ENCODE results near the gene ROBO2. TPM values are rescaled to one million over a fixed set of nuclear protein-coding genes. Genes with fewer than 3 reads are reported as not detected.

ROBO2 gene
- total RNA-seq, 2 donors from 2014 or later: not detected

GRCh38 chr3:77325702-77326101 is 285.8 kb downstream of the ROBO2 start:
- DNase-seq (no peak), ATAC-seq (no peak)
- Mint-ChIP-seq H3K36me3 (ENCODE audit: low read depth) (no peaks in the 10 kb centered on the region), H3K27ac (no peak overlapping the region), H3K4me3 (no peak overlapping the region), H3K4me1 (no peaks in the 10 kb centered on the region), H3K27me3 (no peaks in the 10 kb centered on the region)
- no peaks in the 10 kb centered on the region for H3K9me3 ChIP-seq (ENCODE audit: control insufficient read depth, low read length, poor library complexity, severe bottlenecking)

- Mint-ChIP-seq H3K27ac (no peak overlapping the region), H3K4me3 (no peak overlapping the region), H3K36me3 (ENCODE audit: low read depth) (no peaks in the 10 kb centered on the region), H3K4me1 (no peaks in the 10 kb centered on the region), H3K27me3 (no peaks in the 10 kb centered on the region)
- no peaks in the 10 kb centered on the region for H3K9me3 ChIP-seq (ENCODE audit: control insufficient read depth, low read length, poor library complexity, severe bottlenecking)
- ATAC-seq: no peak
- DNase-seq: no peak
Observed at GRCh38 chr3:77326586-77326985, 286.7 kb downstream of the ROBO2 start.

- ATAC-seq (no peak), DNase-seq (no peak)
- H3K27ac Mint-ChIP-seq: no peak overlapping the region
- H3K4me1 Mint-ChIP-seq: no peaks in the 10 kb centered on the region
- no peaks in the 10 kb centered on the region for H3K27me3 Mint-ChIP-seq
- H3K36me3 Mint-ChIP-seq (ENCODE audit: low read depth): no peaks in the 10 kb centered on the region
- no peak overlapping the region for H3K4me3 Mint-ChIP-seq
- no peaks in the 10 kb centered on the region for H3K9me3 ChIP-seq (ENCODE audit: control insufficient read depth, low read length, poor library complexity, severe bottlenecking)
Observed at GRCh38 chr3:77328690-77329089, 288.8 kb downstream of the ROBO2 start.

- Mint-ChIP-seq H3K4me3 (no peak overlapping the region), H3K4me1 (no peaks in the 10 kb centered on the region)
Observed at GRCh38 chr3:77329116-77329515, 289.2 kb downstream of the ROBO2 start.

GRCh38 chr3:77338195-77338594 is 298.3 kb downstream of the ROBO2 start:
- no peak overlapping the region for H3K4me3 Mint-ChIP-seq
- ATAC-seq: no peak

More at GRCh38 chr3:77329116-77329515, 289.2 kb downstream of the ROBO2 start:
- ATAC-seq (no peak), DNase-seq (no peak)
- Mint-ChIP-seq H3K36me3 (ENCODE audit: low read depth) (no peaks in the 10 kb centered on the region), H3K27ac (no peak overlapping the region), H3K27me3 (no peaks in the 10 kb centered on the region)
- H3K9me3 ChIP-seq (ENCODE audit: control insufficient read depth, low read length, poor library complexity, severe bottlenecking): no peaks in the 10 kb centered on the region

DNA sequence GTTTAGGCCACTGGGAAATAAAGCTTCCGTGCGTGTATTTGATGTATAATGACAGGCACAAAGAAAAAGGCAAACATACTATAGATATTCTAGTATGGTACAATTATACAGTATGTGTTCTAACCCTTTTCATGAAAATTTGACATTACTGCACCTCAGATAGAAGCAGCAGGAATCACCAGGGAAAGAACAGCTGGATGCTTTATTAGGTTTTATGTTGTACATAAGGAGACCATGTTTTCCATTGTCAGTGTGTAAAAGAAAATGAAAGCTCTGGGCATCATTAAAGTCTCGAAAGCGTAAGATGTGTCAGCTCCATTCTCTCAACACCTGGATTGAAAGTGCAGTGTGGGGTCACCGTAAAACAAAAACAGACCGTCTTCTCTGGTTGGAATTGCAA is 302.1 kb downstream of the ROBO2 start:
- Mint-ChIP-seq H3K27ac (no peak overlapping the region), H3K4me3 (no peak overlapping the region), H3K4me1 (no peaks in the 10 kb centered on the region), H3K27me3 (no peaks in the 10 kb centered on the region), H3K36me3 (ENCODE audit: low read depth) (no peaks in the 10 kb centered on the region)
- ATAC-seq: no peak
- H3K9me3 ChIP-seq (ENCODE audit: control insufficient read depth, low read length, poor library complexity, severe bottlenecking): no peaks in the 10 kb centered on the region
- DNase-seq: no peak

More at GRCh38 chr3:77338195-77338594, 298.3 kb downstream of the ROBO2 start:
- H3K27me3 Mint-ChIP-seq: no peaks in the 10 kb centered on the region
- no peak overlapping the region for H3K27ac Mint-ChIP-seq
- no peaks in the 10 kb centered on the region for H3K4me1 Mint-ChIP-seq
- no peak for DNase-seq
- no peaks in the 10 kb centered on the region for H3K36me3 Mint-ChIP-seq (ENCODE audit: low read depth)
- H3K9me3 ChIP-seq (ENCODE audit: control insufficient read depth, low read length, poor library complexity, severe bottlenecking): no peaks in the 10 kb centered on the region

GRCh38 chr3:77342688-77343087 is 302.8 kb downstream of the ROBO2 start:
- ATAC-seq: no peak
- no peak for DNase-seq
- H3K27me3 Mint-ChIP-seq: no peaks in the 10 kb centered on the region
- no peaks in the 10 kb centered on the region for H3K9me3 ChIP-seq (ENCODE audit: control insufficient read depth, low read length, poor library complexity, severe bottlenecking)
- H3K4me1 Mint-ChIP-seq: no peaks in the 10 kb centered on the region
- H3K36me3 Mint-ChIP-seq (ENCODE audit: low read depth): no peaks in the 10 kb centered on the region
- no peak overlapping the region for H3K4me3 Mint-ChIP-seq
- H3K27ac Mint-ChIP-seq: no peak overlapping the region

- Mint-ChIP-seq H3K27ac (no peak overlapping the region), H3K27me3 (no peaks in the 10 kb centered on the region), H3K4me1 (no peaks in the 10 kb centered on the region), H3K4me3 (no peak overlapping the region), H3K36me3 (ENCODE audit: low read depth) (no peaks in the 10 kb centered on the region)
- DNase-seq: no peak
- no peaks in the 10 kb centered on the region for H3K9me3 ChIP-seq (ENCODE audit: control insufficient read depth, low read length, poor library complexity, severe bottlenecking)
- no peak for ATAC-seq
Observed at GRCh38 chr3:77345009-77345408, 305.1 kb downstream of the ROBO2 start.

DNA sequence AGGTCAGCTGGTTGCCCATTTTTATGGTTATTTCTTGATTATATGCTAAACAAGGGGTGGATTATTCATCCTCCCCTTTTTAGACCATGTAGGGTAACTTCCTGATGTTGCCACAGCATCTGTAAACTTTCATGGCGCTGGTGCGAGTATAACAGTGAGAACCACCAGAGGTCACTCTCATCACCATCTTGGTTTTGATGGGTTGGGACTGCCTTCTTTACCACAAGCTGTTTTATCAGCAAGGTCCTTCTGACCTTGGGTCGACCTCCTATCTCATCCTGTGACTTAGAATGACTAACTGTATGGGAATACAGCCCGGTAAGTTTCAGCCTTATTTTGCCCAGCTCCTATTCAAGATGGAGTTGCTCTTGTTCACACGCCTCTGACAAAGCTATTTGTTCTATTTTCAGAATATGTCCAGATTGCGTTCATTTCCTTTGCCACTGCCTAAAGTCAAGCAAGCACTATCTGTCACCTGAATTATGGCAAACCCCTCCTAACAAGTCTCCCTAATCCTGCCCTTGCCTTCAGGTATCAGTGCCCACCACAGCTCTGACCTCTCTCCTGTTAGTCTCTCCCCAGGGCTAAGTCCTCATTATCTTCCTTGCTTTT is 308.5 kb downstream of the ROBO2 start:
- no peak overlapping the region for H3K27ac Mint-ChIP-seq
- H3K27me3 Mint-ChIP-seq: no peaks in the 10 kb centered on the region
- no peaks in the 10 kb centered on the region for H3K36me3 Mint-ChIP-seq (ENCODE audit: low read depth)

DNA sequence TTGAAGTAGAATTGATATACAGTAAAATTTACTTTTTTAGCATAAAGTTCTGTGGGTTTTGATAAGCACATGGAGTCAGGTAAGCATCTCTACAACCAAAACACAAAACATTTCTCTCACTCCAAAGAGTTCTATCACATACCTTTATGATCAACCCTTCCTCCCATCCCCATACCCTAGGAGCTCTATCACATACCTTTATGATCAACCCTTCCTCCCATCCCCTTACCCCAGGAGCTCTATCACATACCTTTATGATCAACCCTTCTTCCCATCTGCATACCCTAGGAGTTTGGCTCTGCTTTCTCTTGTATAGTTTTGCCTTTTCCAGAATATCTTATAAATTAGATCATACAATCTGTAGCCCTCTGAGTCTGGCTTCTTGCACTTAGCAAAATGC is 315.1 kb downstream of the ROBO2 start:
- Mint-ChIP-seq H3K27ac (no peak overlapping the region), H3K36me3 (ENCODE audit: low read depth) (no peaks in the 10 kb centered on the region), H3K27me3 (no peaks in the 10 kb centered on the region), H3K4me3 (no peak overlapping the region), H3K4me1 (no peaks in the 10 kb centered on the region)
- DNase-seq (no peak), ATAC-seq (no peak)
- peaks cover 3% of the 10 kb centered on the region for H3K9me3 ChIP-seq (ENCODE audit: control insufficient read depth, low read length, poor library complexity, severe bottlenecking)

More for the DNA sequence above, 308.5 kb downstream of the ROBO2 start:
- DNase-seq (no peak), ATAC-seq (no peak)
- H3K9me3 ChIP-seq (ENCODE audit: control insufficient read depth, low read length, poor library complexity, severe bottlenecking): peaks cover 3% of the 10 kb centered on the region
- no peak overlapping the region for H3K4me3 Mint-ChIP-seq
- no peaks in the 10 kb centered on the region for H3K4me1 Mint-ChIP-seq

GRCh38 chr3:77362936-77363335 is 323.0 kb downstream of the ROBO2 start:
- H3K27me3 Mint-ChIP-seq: no peaks in the 10 kb centered on the region
- no peak overlapping the region for H3K4me3 Mint-ChIP-seq
- ATAC-seq (no peak), DNase-seq (no peak)
- H3K9me3 ChIP-seq (ENCODE audit: control insufficient read depth, low read length, poor library complexity, severe bottlenecking): no peaks in the 10 kb centered on the region
- no peaks in the 10 kb centered on the region for H3K36me3 Mint-ChIP-seq (ENCODE audit: low read depth)
- no peaks in the 10 kb centered on the region for H3K4me1 Mint-ChIP-seq
- H3K27ac Mint-ChIP-seq: no peak overlapping the region

- ATAC-seq (no peak), DNase-seq (no peak)
- Mint-ChIP-seq H3K4me1 (no peaks in the 10 kb centered on the region), H3K36me3 (ENCODE audit: low read depth) (no peaks in the 10 kb centered on the region), H3K27me3 (no peaks in the 10 kb centered on the region), H3K4me3 (no peak overlapping the region), H3K27ac (no peak overlapping the region)
- no peaks in the 10 kb centered on the region for H3K9me3 ChIP-seq (ENCODE audit: control insufficient read depth, low read length, poor library complexity, severe bottlenecking)
Observed at GRCh38 chr3:77365152-77365551, 325.3 kb downstream of the ROBO2 start.

DNA sequence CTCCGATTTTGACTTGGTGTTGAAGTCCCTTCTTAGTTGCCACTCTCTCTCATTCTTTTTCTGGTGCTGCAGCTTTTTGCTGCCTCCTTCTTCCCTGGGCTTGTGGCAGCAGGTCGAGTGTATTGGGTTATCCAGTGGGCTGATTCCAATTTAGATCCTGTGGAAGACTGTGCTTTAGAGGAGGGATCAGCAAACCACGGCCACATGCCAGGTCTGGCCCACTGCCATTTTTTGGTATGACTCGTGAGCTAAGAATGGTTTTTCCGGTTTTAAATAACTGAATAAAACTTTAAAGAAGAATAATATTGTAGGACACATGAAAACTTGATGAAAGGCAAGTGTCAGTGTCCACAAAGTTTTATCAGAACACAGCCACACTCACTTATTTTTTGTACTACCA is 330.5 kb downstream of the ROBO2 start:
- DNase-seq: no peak
- H3K9me3 ChIP-seq (ENCODE audit: control insufficient read depth, low read length, poor library complexity, severe bottlenecking): no peaks in the 10 kb centered on the region
- Mint-ChIP-seq H3K4me1 (no peaks in the 10 kb centered on the region), H3K27me3 (no peaks in the 10 kb centered on the region), H3K4me3 (no peak overlapping the region), H3K36me3 (ENCODE audit: low read depth) (no peaks in the 10 kb centered on the region), H3K27ac (no peak overlapping the region)
- ATAC-seq: no peak

GRCh38 chr3:77372018-77372417 is 332.1 kb downstream of the ROBO2 start:
- H3K36me3 Mint-ChIP-seq (ENCODE audit: low read depth): no peaks in the 10 kb centered on the region
- H3K27me3 Mint-ChIP-seq: no peaks in the 10 kb centered on the region
- H3K9me3 ChIP-seq (ENCODE audit: control insufficient read depth, low read length, poor library complexity, severe bottlenecking): no peaks in the 10 kb centered on the region
- no peak overlapping the region for H3K27ac Mint-ChIP-seq
- H3K4me3 Mint-ChIP-seq: no peak overlapping the region
- no peak for DNase-seq
- ATAC-seq: no peak
- no peaks in the 10 kb centered on the region for H3K4me1 Mint-ChIP-seq
